GM21786 (cell line): Measurements from ENCODE around the gene CHCHD4.

Source experiments
- ATAC-seq: cut with Tn5 transposase; IDR thresholded peaks from one replicate; pipeline ENCODE4 v1.9.1; 2021; ENCODE audit not compliant: unreplicated experiment

CHCHD4 gene

DNA sequence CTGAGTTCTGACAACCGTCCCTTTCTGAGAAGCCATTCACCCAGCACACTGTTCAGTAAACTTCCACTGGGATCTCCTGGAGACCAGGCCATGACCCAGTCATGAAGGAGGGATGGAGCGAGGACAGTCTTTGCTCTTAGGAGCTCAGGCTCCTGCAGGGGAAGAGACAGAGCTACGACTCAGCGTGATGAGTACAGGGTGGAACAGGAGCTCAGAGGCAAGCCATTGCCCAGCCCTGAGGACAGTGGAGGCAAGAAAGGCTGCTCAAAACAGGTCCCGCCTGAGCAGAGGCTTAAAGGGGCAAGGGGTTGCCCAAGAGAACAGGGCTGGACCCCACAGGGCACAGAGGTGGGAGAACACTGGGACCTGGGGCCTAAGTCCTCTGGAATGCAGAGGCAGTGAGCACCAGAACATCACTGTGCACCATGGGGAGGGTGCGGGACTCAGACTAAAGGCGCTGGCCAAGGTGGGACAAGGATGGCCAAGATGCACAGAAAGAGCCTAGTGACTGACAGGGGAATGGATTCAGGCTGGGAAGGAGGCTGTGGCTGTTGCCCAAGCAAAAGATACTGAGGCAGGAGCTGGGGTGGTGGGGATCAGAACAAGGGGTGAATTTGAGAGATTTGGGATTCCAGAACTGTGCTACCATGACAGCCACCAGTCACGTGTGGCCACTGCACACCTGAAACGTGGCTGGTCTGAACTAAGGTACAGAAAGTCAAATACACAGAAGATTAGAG is 26.0 kb upstream of the CHCHD4 start:
- no peak for ATAC-seq

DNA sequence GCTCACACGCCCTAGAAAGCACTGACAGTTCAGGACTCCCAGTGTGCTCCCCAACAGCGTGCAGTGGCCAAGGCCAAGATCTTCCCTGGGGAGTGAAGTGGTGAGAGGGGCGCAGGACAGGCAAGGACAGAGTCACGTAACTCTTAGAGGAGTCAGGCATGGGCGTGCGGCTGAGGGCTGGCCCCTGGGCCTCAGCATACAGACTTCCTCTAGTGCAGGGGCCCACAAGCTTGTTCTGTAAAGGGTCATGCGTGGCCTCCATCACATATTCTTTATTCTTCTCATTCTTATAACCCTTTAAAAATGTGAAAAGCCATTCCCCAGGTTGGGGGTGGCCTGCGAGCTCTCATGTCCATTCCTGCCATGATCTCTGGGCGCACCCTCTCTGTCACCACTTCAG is 25.4 kb upstream of the CHCHD4 start:
- ATAC-seq, result no peak

DNA sequence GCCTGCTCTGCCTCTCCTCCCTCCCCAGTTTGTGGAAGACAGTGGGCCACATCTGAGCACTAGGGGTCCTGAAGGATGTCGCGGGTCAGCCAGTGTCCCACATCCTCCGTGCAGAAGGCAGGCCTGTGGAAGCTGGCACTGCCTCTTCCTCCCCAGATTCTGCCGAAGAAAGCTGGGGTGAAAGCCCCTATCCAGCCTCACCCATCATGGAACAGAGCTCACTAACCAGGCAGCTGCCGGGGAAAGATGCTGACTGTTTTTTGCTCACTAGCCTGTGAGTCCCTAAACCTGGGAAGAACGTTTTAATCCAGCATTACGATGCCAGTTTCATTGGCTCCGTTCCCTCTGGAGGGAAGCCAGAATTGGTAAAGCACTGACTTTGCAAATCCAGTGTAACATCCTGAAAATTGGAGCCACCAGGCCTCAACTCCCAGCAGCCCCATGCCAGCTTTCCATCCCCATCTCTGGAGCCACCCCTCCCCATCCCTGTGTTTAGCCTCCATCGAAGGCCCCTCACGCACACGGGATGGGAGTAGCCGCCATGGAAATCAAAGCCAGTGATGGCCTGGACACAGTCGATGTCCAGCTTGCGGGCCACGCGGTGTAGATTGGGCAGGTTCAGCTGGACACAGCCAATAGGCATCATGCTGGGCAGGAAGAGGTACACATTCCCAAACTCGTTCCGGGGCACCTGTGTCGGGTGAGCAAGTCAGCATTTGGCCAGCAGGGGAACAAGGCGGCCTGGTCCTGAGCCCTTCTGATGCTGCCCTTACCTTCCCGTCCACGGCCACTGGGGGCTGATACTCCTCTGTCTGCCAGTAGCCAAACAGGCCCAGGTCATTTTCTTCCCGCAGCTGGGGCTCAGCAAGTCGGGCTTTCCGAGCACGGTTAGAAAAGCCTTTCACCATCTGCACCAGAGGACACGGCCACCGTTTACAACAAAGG is 23.6 kb upstream of the CHCHD4 start:
- no peak for ATAC-seq

DNA sequence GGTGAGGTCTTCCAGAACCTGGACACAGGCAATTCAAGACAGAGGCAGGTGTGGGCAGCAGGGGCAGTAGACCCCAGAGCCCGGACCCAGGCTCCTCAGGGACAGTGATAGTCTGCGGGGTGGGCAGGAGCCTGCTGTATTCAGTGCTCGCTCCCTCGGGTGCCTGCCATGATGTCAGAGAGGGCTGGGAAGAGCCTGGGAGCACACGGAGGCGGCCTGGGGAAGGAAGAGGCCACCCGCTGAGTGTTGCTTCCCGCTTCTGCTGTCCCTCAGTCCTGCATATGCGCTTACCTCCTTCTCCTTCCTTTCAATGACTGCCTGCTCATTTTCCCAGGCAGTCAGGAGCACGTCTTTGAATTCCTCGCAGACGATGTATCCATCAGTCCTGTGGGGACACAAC is 22.9 kb upstream of the CHCHD4 start:
- no peak for ATAC-seq

DNA sequence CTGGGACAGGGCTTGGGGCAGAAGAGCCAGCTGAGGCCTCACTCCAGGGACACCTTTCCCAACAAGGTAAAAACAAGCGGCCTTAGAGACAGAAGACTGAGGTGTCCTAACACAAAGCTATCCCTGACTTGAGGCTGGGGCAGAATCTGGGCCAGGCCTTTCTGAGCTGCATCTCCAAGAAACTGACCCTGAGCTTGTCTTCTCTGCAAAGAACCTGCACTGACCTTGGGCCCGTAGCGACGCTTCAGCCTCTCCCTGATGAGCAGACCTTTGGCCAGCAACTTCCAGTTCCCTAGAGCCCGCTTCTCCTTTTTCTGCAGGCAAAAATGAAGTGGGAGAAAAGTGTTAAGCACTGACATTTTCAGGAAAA is 22.4 kb upstream of the CHCHD4 start:
- ATAC-seq, result no peak

DNA sequence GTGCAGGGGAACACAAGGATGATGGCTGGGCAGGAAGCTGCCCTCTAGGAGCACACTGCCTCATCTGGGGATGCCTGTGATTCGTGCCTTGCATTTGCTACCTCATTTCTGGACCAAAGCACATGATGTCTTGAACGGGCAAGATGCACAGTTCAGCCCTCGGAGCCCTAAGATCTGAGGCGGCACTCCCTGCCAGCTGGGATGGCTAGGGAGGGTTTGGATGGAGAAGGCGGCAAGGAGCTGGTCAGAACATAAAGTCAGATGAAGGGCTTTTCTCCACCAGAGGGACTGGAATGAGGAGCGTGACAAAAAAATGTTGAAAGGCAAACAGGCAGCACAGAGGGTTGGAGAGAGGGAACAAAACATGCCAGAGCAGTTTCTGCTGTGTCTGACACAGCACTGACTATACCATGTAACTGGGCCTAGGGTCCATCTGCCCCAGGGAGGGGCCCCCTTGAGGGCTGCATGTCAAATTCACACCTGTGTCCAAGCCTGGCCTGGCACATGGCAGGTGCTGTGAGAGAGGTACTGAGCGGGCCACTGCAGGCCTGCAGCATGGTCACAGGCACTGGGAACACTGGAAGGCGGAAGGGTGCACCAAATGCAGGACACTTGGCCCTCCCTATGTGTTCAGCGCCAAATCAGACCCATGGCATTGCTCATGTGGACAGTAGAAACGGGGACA is 21.9 kb upstream of the CHCHD4 start:
- ATAC-seq, result no peak

DNA sequence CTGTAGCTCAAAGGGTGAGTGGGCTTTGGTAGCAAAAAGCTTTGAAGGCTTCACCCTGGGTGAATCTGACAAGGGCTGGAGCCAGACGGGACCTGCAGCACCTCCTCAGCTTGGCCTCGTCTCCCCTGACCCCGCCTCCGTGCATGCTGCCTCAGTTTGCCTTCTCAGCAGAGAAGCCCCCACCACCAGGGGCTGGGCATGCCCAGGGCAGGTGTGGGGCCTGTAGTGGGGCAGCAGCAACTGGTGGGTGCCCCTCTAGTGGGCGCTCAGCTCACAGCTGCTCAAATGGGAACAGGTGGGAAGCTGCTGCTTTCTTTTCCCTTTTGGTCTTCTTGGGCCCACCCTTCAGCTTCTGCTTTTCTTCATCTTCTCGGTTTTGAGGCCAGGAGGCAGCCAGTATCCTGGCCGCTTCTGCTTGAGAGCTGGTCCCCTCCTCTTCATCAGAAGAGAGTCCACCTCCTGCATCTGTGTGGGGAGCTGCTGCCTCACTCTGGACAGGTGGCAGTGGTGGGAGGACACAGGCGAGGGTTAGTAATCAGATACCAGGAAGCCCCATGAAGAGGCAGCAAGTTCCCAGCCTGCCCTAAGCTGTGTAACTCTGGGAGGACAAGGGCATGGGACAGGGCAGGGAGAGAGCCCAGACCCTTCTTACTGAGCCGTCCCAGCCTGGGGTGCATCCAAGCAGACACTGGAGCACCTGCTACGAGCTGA is 21.2 kb upstream of the CHCHD4 start:
- ATAC-seq, result no peak

DNA sequence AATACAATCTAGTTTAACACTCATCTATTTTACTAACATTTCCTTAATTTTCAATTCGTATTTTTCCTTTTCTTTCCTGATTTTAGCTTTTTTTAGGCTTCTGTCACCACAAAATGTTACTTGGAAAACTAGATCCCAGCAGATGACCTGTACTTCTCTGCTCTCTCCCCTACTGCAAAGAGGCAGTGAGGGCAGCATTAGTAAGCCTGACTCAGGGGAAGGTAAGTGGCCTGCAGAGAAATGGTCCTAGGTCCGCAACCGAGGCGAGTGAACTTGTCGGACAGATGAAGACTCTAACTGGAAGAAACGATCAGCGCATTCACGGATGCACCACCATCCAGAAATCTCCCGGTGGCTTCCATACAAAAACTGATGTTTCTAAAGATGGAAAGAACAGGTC is 20.6 kb upstream of the CHCHD4 start:
- no peak for ATAC-seq

DNA sequence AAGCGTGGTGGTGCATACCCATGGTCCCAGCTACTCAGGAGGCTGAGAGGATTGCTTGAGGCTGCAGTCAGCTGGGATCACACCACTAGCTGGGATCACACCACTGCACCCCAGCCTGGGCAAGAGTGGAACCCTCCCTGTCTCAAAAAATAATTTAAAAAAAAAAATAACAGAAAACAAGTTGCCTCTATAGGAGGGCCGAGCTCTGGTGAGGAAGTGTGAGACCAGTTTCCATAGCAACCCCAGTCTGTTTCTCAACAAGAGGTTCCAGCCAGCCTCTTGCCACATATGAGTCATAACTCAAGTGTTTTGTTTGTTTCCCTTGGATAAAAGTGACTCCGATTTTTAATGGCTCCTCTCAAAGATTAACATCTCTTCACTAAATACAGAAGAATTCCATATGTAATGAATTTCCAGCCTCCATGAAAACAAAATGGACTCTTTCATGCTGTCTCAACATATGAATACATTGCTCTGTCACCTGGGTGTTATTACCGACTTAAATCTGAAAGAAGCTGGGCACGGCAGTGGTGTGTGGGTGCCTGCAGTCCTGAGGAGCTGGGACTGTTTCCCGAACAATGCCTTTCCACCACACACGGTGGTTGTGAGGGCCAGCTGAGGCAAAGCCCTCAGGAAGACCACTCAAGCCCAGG is 19.9 kb upstream of the CHCHD4 start:
- ATAC-seq, result peak; percentile 97

DNA sequence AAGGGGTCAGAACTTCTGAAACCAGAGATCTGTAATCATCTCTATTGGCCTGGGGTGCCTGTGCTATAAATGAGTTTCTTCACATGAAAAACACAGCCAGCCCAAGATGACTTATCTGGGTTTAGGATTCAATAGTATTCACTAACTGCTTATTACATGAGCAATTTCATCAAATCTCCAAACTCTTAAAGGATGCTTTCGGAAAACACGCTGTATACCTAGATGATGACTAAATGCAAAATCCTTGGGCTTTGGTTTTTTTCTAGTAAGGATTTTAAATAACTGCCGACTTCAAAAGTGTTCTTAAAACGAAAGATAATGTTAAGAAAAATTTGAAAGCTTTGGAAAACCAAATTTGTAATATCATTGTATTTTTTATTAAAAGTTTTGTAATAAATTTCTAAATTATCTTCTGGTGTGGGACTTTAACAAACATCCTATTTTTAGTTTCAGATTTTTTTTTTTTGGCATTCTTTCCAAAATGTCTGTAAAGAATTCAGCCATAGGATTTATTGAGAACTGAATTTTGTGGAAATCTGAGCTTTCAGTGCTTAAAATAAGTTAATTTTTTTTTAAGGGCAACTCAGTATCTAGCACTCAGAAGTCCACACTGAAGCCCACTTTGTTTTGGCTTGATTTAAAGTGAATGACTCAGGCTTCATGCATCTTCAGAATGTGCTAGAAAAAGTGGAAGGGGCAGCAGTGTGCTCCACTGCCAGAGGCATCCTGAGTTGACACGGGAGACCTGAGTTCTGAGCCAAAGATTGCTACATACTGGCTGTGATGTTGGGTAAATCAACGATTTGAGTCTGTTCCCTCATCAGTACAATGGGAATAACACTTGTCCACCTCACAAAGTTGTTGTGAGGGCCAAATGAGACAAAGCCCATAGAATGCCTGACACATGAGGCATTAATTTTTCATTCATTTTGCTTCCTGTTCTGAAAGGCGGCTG is 18.9 kb upstream of the CHCHD4 start:
- no peak for ATAC-seq

DNA sequence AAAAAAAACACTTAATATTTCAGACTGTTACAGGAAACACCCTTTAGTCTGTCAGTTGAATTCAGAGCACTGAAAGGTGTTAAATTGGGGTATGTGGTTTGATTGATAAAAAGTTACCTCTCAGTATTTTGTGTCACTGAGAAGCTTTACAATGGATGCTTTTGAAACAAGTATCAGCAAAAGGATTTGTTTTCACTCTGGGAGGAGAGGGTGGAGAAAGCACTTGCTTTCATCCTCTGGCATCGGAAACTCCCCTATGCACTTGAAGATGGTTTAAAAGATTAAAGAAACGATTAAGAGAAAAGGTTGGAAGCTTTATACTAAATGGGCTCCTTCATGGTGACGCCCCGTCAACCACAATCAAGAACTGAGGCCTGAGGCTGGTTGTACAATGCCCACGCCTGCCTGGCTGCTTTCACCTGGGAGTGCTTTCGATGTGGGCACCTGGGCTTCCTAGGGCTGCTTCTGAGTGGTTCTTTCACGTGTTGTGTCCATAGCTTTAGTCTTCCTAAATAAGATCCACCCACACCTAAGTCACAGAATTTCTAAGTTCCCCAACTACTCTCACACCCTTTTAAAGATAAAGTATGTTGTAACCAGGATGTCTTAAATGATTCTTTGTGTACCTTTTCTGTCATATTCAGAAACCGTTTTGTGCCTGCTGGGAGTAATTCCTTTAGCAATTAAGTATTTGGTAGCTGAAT is 18.0 kb upstream of the CHCHD4 start:
- ATAC-seq, result no peak

DNA sequence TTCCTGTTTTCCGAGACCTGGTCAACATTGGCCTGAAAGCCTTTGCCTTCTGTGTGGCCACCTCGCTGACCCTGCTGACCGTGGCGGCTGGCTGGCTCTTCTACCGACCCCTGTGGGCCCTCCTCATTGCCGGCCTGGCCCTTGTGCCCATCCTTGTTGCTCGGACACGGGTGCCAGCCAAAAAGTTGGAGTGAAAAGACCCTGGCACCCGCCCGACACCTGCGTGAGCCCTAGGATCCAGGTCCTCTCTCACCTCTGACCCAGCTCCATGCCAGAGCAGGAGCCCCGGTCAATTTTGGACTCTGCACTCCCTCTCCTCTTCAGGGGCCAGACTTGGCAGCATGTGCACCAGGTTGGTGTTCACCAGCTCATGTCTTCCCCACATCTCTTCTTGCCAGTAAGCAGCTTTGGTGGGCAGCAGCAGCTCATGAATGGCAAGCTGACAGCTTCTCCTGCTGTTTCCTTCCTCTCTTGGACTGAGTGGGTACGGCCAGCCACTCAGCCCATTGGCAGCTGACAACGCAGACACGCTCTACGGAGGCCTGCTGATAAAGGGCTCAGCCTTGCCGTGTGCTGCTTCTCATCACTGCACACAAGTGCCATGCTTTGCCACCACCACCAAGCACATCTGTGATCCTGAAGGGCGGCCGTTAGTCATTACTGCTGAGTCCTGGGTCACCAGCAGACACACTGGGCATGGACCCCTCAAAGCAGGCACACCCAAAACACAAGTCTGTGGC is 17.1 kb upstream of the CHCHD4 start:
- no peak for ATAC-seq

DNA sequence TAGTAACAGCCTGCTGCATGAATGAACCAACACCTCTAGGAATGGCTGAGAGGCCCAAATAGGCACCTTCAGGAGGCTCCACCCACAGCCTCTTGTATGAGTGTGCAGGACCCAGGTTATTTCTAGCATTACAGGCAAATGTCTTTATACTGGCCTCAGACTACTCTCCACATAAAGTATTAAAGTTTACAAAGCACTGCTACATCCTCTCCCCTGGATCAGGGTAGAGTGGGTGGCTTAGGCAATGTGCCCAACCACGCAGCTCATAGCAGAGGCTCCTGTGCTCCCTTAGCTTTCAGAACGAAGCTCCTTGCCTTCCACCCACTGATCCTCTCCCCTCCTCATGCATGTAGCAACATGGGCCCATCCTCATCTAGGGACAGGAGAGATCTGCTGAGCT is 16.5 kb upstream of the CHCHD4 start:
- ATAC-seq, result no peak

DNA sequence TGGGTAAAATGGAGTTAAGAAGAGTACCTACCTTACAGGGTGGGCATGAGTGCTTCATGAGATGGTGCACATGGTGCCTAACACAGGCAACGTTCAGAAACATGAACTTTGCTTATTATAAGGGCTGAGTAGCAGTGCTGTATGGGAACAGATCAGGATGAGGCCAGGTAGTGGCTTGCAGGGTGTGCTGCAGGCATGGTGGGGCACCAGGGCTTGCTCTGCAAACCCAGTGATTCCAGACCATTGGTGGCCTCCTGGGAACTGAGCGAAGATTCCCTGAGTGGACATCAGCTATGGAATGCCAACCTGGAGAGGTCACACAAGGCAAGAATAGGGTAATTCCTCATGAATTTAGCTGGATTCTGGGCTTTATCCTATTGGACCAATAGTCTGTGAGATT is 16.0 kb upstream of the CHCHD4 start:
- ATAC-seq, result no peak

DNA sequence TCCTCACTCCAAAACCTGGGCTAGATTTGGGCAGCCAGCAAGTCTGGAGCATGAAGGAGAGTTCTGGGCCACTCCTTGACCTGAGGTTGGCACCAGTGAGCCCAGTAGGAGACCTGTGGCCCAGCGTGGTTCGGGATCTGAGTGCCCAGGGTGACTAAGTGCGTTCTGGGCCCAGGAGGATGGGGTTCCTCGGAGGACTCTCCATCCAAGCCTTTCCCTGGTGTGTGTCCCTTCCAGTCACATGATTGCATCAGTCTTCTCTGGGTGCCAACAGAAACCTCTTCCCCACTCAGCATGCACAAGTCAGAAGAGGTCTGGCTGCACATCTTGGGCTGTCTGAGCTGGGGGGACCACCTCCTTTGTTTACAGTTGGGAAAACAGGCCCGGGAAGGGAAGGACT is 15.1 kb upstream of the CHCHD4 start:
- no peak for ATAC-seq

DNA sequence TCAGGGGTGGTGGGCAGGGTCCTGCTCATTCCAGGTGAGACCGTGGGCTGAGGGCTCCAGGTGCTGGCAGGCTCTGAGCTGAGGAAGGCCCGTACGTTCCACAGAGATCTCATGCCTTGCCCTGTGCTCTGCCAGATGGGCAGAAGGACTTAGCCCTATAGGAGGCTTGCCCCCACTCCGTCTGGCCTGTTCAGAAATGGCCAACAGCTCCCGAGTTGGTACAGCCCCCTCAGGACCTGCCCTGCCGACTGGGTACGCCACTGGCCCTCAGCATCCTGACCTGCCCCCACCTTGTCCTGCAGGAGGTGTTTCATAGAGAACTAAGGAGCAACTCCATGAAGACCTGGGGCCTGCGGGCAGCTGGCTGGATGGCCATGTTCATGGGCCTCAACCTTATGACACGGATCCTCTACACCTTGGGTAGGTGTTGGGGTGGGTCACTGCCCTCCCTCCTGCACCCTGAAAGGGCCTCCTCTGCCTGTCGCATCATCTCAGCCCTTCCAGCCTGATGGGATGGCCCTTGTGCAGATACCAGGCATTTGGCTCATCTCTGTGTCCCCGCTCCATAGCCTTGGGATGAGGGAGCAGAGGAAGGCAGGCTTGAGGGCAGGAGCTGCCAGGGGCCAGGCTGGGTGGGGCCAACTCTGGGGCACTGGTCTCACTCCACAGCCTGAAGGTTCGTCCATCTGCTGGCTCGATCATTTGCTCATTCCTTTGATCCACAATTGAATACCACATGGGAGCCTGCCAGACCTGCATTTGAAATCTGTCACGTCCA is 14.4 kb upstream of the CHCHD4 start:
- no peak for ATAC-seq

DNA sequence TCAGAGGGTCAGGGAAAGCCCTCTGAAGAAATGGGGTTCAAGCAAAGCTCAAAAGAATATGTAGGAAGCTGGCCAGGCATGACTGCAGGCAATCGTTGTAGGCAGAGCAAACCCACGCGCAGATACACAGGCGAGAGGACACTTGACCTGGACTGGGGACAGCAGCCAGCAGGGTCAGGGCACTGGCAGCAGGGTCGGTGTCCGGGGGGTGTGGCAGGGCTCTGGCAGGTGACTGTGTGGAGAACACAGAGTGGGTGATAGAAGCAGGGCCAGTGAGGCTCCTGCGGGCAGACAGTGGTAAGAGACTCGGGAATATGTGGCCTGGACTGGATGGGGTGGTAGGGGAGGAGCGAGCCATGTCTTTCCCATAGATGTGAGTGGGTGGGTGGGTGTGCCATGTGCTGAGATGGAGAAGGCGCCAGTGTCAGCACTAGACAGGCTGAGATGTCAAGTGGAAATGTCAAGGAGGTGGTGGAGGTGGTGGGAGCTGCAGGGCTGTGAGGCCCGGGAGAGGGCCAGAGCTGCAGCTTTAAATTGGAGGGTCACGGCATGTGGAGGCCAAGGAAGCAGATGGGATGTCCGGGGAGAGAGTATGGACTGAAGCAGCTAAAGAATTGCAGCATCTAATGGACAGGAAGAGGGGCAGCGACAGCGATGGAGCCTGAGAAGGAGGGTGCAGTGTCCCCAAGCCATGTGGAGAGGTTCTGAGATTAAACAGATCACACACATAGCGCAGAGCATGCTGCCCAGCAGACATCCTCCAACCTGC is 13.6 kb upstream of the CHCHD4 start:
- no peak for ATAC-seq
